Measurements from ENCODE around the gene ATP5F1C.

DNA sequence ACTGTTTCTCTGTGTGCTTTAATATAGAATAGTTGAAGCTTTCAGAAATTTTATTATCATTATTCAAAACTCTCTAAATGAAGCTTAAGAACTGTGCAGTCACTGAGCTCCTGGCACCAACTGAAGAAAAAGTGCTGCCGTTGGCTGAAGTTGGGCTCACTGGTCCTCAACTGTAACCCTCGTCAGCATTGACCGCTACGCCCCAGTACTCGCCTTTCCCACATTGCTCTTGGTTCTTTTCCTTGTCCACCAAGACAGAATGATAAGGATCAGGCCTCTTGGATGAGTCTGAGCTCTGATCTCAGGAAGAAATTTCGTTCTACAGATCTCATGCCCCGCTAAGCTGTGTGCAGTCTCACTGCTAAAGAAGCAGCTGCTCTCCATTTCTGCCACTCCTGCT, 22.5 kb downstream of the ATP5F1C start:
- TF ChIP-seq, protein P1, sequence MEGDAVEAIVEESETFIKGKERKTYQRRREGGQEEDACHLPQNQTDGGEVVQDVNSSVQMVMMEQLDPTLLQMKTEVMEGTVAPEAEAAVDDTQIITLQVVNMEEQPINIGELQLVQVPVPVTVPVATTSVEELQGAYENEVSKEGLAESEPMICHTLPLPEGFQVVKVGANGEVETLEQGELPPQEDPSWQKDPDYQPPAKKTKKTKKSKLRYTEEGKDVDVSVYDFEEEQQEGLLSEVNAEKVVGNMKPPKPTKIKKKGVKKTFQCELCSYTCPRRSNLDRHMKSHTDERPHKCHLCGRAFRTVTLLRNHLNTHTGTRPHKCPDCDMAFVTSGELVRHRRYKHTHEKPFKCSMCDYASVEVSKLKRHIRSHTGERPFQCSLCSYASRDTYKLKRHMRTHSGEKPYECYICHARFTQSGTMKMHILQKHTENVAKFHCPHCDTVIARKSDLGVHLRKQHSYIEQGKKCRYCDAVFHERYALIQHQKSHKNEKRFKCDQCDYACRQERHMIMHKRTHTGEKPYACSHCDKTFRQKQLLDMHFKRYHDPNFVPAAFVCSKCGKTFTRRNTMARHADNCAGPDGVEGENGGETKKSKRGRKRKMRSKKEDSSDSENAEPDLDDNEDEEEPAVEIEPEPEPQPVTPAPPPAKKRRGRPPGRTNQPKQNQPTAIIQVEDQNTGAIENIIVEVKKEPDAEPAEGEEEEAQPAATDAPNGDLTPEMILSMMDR (IDR thresholded peaks at IDR 0.05; ENCODE audit: extremely low read depth in 1 of 2, insufficient read depth in 1 of 2, low read depth in 1 of 2, low read length in 2 of 2): no peak
- TF ChIP-seq POLR2AphosphoS5 (IDR thresholded peaks at IDR 0.05; ENCODE audit: insufficient read depth, low read depth, low read length) (no peak), POLR2A (IDR thresholded peaks at IDR 0.05; ENCODE audit: low read depth, low read length) (no peak), FOS (IDR thresholded peaks at IDR 0.05; ENCODE audit: borderline replicate concordance, insufficient read depth, low read length) (no peak), EZH2 (IDR thresholded peaks at IDR 0.05; ENCODE audit: borderline replicate concordance, low read depth, low read length, severe bottlenecking) (no peak), JUN (IDR thresholded peaks at IDR 0.05; ENCODE audit: borderline replicate concordance, insufficient read depth, insufficient read length, low read depth) (no peak), MYC (IDR thresholded peaks at IDR 0.05; ENCODE audit: low read depth, low read length) (no peak)
- TF ChIP-seq, protein P2, sequence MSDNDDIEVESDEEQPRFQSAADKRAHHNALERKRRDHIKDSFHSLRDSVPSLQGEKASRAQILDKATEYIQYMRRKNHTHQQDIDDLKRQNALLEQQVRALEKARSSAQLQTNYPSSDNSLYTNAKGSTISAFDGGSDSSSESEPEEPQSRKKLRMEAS (IDR thresholded peaks at IDR 0.05; ENCODE audit: insufficient read depth, insufficient read length): no peak
